ENCODE measurements around the gene VKORC1.

VKORC1 gene

DNA sequence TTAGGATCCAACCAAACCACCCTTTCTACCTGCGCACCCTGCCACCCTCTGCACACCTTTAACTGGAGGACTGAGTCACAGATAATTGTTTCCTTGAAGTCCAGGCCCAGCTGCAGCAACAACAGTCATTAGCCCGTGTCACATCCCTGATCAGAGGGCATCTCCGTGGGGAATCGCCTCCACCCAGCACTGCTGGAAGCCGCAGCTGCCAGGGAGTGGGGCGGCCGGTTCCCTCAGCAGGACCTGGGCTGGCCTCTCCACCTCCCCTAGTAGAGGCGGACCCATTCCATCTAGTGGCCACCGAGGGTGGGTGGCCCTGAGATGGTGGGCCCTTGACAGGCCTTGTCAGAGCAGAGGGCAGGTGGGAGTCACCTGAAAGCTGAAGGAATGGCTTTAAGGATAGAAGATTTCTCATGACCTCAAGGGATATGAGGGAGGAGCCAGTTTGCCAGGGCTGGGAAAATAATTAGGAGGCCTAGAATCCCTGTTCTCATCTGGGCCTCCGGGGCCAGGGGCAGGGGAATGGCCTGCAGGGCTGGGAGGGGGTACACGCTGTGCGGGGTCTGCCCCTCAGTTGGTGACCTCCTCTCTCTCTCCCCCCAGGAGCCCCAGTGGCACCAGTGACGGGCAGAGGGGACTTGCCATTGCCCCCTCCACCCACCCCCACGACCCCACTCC is 12.1 kb downstream of the VKORC1 start:
- DNase-seq (ENCODE audit: low read depth in 2 of 2), result no peak

DNA sequence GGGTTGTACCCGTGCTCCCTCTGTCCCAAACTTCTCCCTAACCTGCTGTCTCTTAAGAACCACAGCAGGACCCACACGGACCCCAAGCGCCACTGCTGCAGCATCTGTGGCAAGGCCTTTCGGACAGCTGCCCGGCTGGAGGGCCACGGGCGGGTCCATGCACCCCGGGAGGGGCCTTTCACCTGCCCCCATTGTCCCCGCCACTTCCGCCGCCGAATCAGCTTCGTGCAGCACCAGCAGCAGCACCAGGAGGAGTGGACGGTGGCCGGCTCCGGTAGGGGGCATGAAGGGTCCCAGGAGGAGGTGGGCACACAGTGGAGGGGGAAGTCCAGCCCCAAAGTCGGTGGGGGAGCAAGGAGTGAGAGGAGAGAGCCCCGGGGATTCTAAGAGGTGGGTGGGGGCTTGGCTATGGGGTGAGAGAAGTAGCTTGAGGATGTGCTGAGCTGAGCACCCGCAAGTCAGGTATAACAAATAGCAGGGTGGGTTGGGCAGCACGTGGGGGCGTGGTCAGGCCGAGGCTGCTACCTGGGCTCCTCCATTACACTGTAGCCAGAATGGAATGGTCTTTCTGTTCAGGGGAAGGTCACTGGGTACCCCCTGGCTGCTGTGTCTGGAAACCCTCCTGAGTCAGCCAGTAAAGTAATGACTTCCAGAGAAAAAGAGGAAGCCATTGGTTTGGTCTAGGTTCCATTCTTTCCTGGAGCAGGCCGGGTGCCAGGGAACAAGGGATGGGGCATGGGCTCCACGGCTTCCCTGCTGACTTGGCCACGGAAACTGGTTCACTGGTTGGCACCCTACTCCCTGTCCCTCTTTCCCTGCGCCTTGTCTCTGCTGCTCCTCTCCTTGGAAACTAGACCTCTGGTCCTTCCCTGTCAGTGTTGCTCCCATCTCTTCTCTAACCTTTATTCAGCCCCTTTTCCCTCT is 12.9 kb downstream of the VKORC1 start:
- DNase-seq (ENCODE audit: low read depth in 2 of 2), result no peak

DNA sequence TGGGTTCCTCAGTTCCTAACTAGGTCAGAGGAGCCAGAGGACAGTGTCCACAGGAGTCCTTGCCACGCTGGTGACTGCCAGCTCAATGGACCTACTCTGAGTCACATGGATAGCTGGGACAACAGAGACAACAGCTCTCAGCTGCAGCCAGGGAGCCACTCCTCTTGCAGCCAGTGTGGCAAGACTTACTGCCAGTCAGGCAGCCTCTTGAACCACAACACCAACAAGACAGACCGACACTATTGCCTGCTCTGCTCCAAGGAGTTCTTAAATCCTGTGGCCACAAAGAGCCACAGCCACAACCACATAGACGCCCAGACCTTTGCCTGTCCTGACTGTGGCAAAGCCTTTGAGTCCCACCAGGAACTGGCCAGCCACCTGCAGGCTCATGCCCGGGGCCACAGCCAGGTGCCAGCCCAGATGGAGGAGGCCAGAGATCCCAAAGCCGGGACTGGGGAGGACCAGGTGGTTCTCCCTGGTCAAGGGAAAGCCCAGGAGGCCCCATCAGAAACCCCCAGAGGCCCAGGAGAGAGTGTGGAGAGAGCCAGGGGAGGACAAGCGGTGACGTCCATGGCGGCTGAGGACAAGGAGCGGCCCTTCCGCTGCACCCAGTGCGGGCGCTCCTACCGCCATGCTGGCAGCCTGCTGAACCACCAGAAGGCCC is 13.7 kb downstream of the VKORC1 start:
- no peak for DNase-seq (ENCODE audit: low read depth in 2 of 2)

DNA sequence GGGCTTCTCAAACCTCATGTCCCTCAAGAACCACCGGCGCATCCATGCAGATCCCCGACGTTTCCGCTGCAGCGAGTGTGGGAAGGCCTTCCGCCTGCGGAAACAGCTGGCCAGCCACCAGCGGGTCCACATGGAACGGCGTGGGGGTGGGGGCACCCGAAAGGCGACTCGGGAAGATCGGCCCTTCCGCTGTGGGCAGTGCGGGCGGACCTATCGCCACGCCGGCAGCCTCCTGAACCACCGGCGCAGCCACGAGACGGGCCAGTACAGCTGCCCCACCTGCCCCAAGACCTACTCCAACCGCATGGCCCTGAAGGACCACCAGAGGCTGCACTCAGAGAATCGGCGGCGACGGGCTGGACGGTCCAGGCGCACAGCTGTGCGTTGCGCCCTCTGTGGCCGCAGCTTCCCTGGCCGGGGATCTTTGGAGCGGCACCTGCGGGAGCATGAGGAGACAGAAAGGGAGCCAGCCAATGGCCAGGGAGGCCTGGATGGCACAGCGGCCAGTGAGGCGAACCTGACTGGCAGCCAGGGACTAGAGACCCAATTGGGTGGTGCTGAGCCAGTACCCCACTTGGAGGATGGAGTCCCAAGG is 14.5 kb downstream of the VKORC1 start:
- DNase-seq (ENCODE audit: low read depth in 2 of 2), result no peak

DNA sequence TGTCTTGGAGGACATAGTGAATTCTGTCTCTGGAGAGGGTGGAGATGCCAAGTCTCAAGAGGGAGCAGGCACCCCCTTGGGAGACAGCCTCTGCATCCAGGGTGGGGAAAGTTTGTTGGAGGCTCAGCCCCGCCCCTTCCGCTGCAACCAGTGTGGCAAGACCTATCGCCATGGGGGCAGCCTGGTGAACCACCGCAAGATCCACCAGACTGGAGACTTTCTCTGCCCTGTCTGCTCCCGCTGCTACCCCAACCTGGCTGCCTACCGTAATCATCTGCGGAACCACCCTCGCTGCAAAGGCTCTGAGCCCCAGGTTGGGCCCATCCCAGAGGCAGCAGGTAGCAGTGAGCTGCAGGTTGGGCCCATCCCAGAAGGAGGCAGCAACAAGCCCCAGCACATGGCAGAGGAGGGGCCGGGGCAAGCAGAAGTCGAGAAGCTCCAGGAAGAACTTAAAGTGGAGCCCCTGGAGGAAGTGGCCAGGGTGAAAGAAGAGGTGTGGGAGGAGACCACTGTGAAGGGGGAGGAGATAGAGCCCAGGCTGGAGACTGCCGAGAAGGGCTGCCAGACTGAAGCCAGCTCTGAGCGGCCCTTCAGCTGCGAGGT is 15.2 kb downstream of the VKORC1 start:
- no peak for DNase-seq (ENCODE audit: low read depth in 2 of 2)

DNA sequence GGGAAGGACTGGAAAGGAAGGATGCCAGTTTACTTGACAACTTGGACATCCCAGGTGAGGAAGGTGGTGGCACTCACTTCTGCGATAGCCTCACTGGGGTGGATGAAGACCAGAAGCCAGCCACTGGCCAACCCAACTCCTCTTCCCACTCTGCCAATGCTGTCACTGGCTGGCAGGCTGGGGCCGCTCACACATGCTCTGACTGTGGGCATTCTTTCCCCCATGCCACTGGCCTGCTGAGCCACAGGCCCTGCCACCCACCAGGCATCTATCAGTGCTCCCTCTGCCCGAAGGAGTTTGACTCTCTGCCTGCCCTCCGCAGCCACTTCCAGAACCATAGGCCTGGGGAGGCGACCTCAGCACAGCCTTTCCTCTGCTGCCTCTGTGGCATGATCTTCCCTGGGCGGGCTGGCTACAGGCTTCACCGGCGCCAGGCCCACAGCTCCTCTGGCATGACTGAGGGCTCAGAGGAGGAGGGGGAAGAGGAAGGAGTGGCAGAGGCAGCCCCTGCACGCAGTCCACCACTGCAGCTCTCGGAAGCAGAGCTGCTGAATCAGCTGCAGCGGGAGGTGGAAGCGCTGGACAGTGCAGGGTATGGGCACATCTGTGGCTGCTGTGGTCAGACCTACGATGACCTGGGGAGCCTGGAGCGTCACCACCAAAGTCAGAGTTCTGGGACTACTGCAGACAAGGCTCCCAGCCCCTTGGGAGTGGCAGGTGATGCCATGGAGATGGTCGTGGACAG is 15.8 kb downstream of the VKORC1 start:
- no peak for DNase-seq (ENCODE audit: low read depth in 2 of 2)

DNA sequence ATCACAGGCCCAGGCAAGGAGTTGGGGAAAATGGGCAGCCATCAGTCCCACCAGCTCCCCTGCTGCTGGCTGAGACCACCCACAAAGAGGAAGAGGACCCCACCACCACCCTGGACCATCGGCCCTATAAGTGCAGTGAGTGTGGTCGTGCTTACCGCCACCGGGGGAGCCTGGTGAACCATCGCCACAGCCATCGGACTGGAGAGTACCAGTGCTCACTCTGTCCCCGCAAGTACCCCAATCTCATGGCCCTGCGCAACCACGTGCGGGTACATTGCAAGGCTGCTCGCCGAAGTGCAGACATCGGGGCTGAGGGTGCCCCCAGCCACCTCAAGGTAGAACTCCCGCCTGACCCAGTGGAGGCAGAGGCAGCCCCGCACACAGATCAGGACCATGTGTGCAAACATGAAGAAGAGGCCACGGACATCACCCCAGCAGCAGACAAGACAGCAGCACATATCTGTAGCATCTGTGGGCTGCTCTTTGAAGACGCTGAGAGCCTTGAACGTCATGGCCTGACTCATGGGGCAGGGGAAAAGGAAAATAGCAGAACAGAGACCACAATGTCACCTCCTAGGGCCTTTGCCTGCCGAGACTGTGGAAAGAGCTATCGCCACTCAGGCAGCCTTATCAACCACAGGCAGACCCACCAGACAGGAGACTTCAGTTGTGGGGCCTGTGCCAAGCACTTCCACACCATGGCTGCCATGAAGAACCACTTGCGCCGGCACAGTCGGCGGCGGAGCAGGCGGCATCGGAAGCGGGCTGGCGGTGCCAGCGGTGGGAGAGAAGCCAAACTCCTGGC is 16.8 kb downstream of the VKORC1 start:
- DNase-seq (ENCODE audit: low read depth in 2 of 2), result no peak

DNA sequence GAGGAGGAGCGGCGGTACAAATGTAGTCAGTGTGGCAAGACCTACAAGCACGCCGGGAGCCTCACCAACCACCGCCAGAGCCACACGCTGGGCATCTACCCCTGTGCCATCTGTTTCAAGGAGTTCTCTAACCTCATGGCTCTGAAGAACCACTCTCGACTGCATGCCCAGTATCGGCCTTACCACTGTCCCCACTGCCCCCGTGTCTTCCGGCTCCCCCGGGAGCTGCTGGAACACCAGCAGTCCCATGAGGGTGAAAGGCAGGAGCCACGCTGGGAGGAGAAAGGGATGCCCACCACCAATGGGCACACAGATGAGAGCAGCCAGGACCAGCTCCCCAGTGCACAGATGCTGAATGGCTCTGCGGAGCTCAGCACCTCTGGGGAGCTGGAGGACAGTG is 17.6 kb downstream of the VKORC1 start:
- DNase-seq (ENCODE audit: low read depth in 2 of 2), result no peak

GRCh38 chr16:31076319-31076718 is 18.3 kb downstream of the VKORC1 start:
- DNase-seq (ENCODE audit: low read depth in 2 of 2), result no peak

DNA sequence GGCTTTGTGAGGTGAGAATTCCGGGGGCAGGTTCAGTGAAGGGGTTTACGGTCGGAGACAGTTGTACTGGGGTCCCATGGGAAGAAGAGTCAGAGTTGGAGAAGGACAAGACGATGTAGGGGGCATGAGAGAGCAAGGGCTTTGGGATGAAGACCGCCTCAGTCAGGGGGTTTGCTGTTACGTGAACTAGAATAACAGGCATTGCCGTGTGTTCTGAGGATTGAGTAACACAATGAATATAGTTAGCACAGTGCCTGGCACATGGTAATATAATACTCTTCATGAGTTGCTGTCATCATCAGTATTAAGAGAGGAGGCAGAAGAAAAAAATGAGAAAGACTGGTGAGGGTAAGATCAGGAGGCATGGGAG is 19.8 kb downstream of the VKORC1 start:
- DNase-seq (ENCODE audit: low read depth in 2 of 2), result no peak

- DNase-seq (ENCODE audit: low read depth in 2 of 2), result peak; percentile 95 to 97
These were observed 20.4 kb downstream of the VKORC1 start, which contains the start of the genes ZNF646 and ZNF668 for GRCh38 chr16:31073970-31074813. TSS of gene ZNF646 (plus strand) at chr16:31074422. CDS start at chr16:31076325, 1,903 bp downstream. TSS of gene ZNF668 (minus strand) at chr16:31074240. CDS start at chr16:31064459, 9,781 bp downstream.

GRCh38 chr16:31073142-31073969 is 21.2 kb downstream of the VKORC1 start:
- peak; percentile 77 to 91 for DNase-seq (ENCODE audit: low read depth in 2 of 2)

DNA sequence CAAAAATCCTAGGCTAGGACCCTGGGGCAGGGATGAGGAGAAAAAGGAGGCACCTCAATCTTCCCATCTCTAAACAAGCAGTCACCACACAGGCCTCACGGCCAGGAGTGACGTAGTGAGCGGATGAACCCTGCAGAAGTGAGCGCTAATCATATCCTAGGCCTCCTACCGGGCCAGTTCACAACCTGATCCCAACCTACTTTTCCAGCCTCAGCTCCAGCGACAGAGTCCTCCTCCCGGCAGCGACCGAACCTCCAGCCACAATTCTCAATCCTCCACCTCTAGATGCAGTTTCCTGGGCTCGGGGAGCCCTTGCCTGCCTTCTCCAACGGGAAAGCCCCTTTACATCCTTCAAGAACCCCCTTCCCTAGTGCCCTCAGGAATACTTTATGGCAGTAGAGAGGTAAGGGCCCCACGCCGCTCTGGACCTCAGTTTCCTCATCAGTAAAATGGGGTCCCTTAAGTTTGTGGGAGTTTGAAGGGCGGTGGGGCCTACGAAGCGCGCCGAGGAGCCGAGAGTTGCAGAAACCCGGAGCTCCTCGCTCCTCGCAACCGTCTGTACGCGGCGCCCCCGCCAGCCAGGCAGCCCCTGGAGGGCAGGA is 22.0 kb downstream of the VKORC1 start:
- DNase-seq (ENCODE audit: low read depth in 2 of 2), result peak in 1 of 2 experiments; percentile 24

GRCh38 chr16:31071861-31072260 is 22.7 kb downstream of the VKORC1 start:
- DNase-seq (ENCODE audit: low read depth in 2 of 2), result no peak

DNA sequence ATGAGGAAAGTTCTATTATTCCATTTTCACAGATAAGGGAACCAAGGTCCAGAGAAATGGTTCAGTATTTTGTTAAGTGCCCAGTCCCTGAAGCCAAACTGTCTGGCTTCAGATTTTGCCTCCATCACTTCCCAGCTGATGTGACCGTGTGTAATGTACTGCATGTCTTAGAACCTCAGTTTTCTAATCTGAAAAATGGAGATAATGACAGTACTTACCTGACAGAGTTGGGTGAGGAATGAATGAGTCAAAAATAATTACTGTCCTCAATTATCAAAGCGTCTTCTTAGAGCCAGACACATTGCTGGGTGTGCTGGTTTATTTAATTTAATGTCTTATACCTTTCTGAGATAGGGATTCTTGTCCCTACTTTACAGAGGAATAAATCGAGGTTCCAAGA is 27.3 kb downstream of the VKORC1 start:
- DNase-seq (ENCODE audit: low read depth in 2 of 2), result no peak

GRCh38 chr16:31064882-31065461 is 29.6 kb downstream of the VKORC1 start:
- no peak for DNase-seq (ENCODE audit: low read depth in 2 of 2)

DNA sequence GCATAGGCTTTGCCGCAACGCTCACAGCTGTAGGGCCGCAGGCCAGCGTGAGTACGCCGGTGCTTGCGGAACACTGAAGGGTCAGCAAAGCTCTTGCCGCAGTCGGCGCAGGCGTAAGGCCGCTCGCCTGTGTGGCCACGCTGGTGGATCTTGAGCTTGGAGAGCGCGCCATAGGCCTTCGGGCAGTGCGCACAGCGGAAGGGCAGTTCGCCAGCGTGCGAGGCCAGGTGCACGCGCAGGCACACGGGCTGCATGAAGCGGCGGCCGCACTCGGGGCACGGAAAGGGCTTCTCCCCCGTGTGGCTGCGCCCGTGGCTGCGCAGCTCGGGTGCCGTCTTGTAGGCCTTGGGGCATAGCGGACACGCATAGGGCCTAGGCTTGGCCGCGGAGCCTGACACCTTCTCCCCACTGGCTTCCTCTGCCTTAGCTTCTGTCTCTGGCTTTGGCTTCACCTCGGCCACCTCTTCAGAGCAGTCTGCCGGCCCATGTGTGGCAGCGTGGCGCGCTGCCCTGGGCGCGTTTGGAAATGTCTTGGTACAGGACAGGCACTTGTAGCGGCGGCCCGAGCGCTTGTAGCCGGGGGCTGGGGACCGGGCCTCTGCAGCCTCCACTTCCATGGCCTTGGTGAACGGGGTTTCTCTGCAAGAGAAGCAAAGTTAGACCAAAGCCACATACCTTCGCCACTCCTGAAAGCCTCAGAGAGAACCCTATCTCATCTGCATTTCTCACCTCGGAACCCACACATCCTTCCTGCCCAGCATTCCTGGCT is 30.6 kb downstream of the VKORC1 start:
- DNase-seq (ENCODE audit: low read depth in 2 of 2), result no peak

Measured in stimulated activated CD4-positive, alpha-beta T cell treated with anti-CD3 and anti-CD28 coated beads, Interleukin-12 subunit alpha, Interleukin-12 subunit beta, amount 100 ng/mL, for 24 hours (primary cell).